Liver (tissue), 9 donors: ENCODE data around the gene HDLBP. TPM values are rescaled to one million over a fixed set of nuclear protein-coding genes. Genes with fewer than 3 reads are reported as not detected.

Experiments used
- DNase-seq: peaks from one replicate; pipeline ENCODE4 v3.0.0-alpha.2; 2017; ENCODE audit warnings: low spot score
- H3K27ac ChIP-seq, 2 donors: one replicate each; pipeline ENCODE4 v1.7.0; 2013; ENCODE audit warnings: inconsistent platforms in 2 of 2, low read length in 2 of 2, control low read depth in 1 of 2, low read depth in 1 of 2, mild to moderate bottlenecking in 1 of 2
- H3K27me3 ChIP-seq, 4 donors: one replicate each; pipeline versions ENCODE4 v1.6.1 to v1.7.0; 2013; ENCODE audit warnings: low read length in 3 of 4, inconsistent platforms in 1 of 4, mild to moderate bottlenecking in 1 of 4, moderate library complexity in 1 of 4; ENCODE audit not compliant: control insufficient read depth in 4 of 4, insufficient read depth in 4 of 4
- H3K36me3 ChIP-seq, 4 donors: one replicate each; pipeline versions ENCODE4 v1.6.1 to v1.7.0; 2013; ENCODE audit warnings: low read length in 3 of 4, mild to moderate bottlenecking in 3 of 4, low read depth in 1 of 4, moderate library complexity in 1 of 4; ENCODE audit not compliant: control insufficient read depth in 4 of 4, insufficient read depth in 3 of 4
- H3K4me1 ChIP-seq, 4 donors: one replicate each; pipeline versions ENCODE4 v1.6.1 to v1.7.0; 2013; ENCODE audit warnings: low read length in 3 of 4, mild to moderate bottlenecking in 3 of 4, moderate library complexity in 1 of 4; ENCODE audit not compliant: control insufficient read depth in 4 of 4, insufficient read depth in 4 of 4
- H3K4me3 ChIP-seq, 3 donors: one replicate each; pipeline versions ENCODE4 v1.6.1 to v1.7.0; 2013; ENCODE audit warnings: low read length in 3 of 3, control low read depth in 1 of 3, low read depth in 1 of 3, mild to moderate bottlenecking in 1 of 3
- H3K9ac ChIP-seq, 2 donors: one replicate each; pipeline ENCODE4 v1.7.0; 2013; ENCODE audit warnings: low read length in 2 of 2, mild to moderate bottlenecking in 2 of 2, moderate library complexity in 2 of 2, control low read depth in 1 of 2, low read depth in 1 of 2
- H3K9me3 ChIP-seq, 4 donors: one replicate each; pipeline versions ENCODE4 v1.6.1 to v1.7.0; 2013; ENCODE audit warnings: low read length in 3 of 4; ENCODE audit not compliant: control insufficient read depth in 4 of 4
- ATF3 ChIP-seq: IDR thresholded peaks from 2 replicates; pipeline ENCODE4 v1.6.1; 2016; ENCODE audit warnings: antibody characterized with exemption
- CTCF ChIP-seq: fragments of 150-350 bp; IDR thresholded peaks from 2 replicates; pipeline ENCODE4 v1.5.1; 2017; ENCODE audit warnings: improper control_type of control experiment, low read depth, low read length; ENCODE audit not compliant: missing input control
- EGR1 ChIP-seq, 2 donors: IDR thresholded peaks; 2 replicates each; pipeline ENCODE4 v1.6.1; 2016 to 2018; ENCODE audit warnings: antibody characterized with exemption in 2 of 2, low read depth in 2 of 2
- FOXA1 ChIP-seq: IDR thresholded peaks from 2 replicates; pipeline ENCODE4 v1.6.1; 2016; ENCODE audit warnings: antibody characterized with exemption
- FOXA2 ChIP-seq: IDR thresholded peaks from 2 replicates; pipeline ENCODE4 v1.6.1; 2016; ENCODE audit warnings: antibody characterized with exemption
- GABPA ChIP-seq, 2 donors: IDR thresholded peaks in 1 of 2; conservative IDR thresholded peaks in 1 of 2; 2 replicates each; pipeline ENCODE4 v1.6.1; 2016; ENCODE audit warnings: antibody characterized with exemption in 2 of 2, mild to moderate bottlenecking in 1 of 2, moderate library complexity in 1 of 2
- HNF4A ChIP-seq, 2 donors: conservative IDR thresholded peaks; 2 replicates each; pipeline ENCODE4 v1.6.1; 2016; ENCODE audit warnings: antibody characterized with exemption in 2 of 2, mild to moderate bottlenecking in 2 of 2
- HNF4G ChIP-seq: IDR thresholded peaks from 2 replicates; pipeline ENCODE4 v1.6.1; 2016; ENCODE audit warnings: antibody characterized with exemption
- JUND ChIP-seq, 2 donors: IDR thresholded peaks; 2 replicates each; pipeline ENCODE4 v1.6.1; 2016; ENCODE audit warnings: antibody characterized with exemption in 2 of 2
- MAX ChIP-seq: IDR thresholded peaks from 2 replicates; pipeline ENCODE4 v1.6.1; 2016; ENCODE audit warnings: antibody characterized with exemption
- NR2F2 ChIP-seq: IDR thresholded peaks from 2 replicates; pipeline ENCODE4 v1.6.1; 2016; ENCODE audit warnings: antibody characterized with exemption
- RAD21 ChIP-seq, 2 donors: IDR thresholded peaks; 2 replicates each; pipeline ENCODE4 v1.6.1; 2016; ENCODE audit warnings: antibody characterized with exemption in 2 of 2, mild to moderate bottlenecking in 2 of 2
- REST ChIP-seq: IDR thresholded peaks from 2 replicates; pipeline ENCODE4 v1.6.1; 2016; ENCODE audit warnings: antibody characterized with exemption, mild to moderate bottlenecking
- RXRA ChIP-seq, 2 donors: IDR thresholded peaks; 2 replicates each; pipeline ENCODE4 v1.6.1; 2017 to 2018; ENCODE audit warnings: antibody characterized with exemption in 2 of 2, mild to moderate bottlenecking in 1 of 2
- SP1 ChIP-seq: IDR thresholded peaks from 2 replicates; pipeline ENCODE4 v1.6.1; 2018; ENCODE audit warnings: antibody characterized with exemption, mild to moderate bottlenecking
- TAF1 ChIP-seq: conservative IDR thresholded peaks from 2 replicates; pipeline ENCODE4 v1.6.1; 2016; ENCODE audit warnings: antibody characterized with exemption, mild to moderate bottlenecking
- YY1 ChIP-seq: IDR thresholded peaks from 2 replicates; pipeline ENCODE4 v1.6.1; 2016; ENCODE audit warnings: antibody characterized with exemption, mild to moderate bottlenecking
- ZBTB33 ChIP-seq: IDR thresholded peaks from 2 replicates; pipeline ENCODE4 v1.6.1; 2016; ENCODE audit warnings: antibody characterized with exemption
- WGBS: extraction: QIAGEN DNeasy Blood & Tissue Kit; methylation state at CpG from one replicate; pipeline ENCODE4 v1.1.7; 2013; 5-methylcytosine and 5-hydroxymethylcytosine counted together
- polyA plus RNA-seq, 2 donors: library from polyadenylated mRNA; stranded (reverse) in 1 of 2; unstranded in 1 of 2; fragments of 200-250 nt in 1 of 2; fragments of >200 nt in 1 of 2; fragmentation: Nextera tagmentation in 1 of 2; extraction: Ambion mirVana in 1 of 2; gene quantifications; one replicate each; pipeline versions ENCODE4 v1.2.1 to v1.2.3, GENCODE V29; 2013 to 2015
- total RNA-seq, 2 donors: library from RNA; depleted of rRNA; stranded (reverse); fragments of >200 nt; gene quantifications; one replicate each; pipeline ENCODE4 v1.2.3, GENCODE V29; 2014
- donor health status: healthy.
- donor health status: healthy.
- donor health status: healthy.
- donor health status: healthy.
- donor health status: healthy.

HDLBP gene
- total and polyA plus RNA-seq, 4 donors: 219 to 580 (median 258) TPM

- Histone ChIP-seq H3K9ac (no peak overlapping the region), H3K4me1 (peaks cover 6 to 42% (median 33%) of the 10 kb centered on the region in 4 donors), H3K27me3 (no peaks in the 10 kb centered on the region), H3K9me3 (no peaks in the 10 kb centered on the region), H3K36me3 (no peaks in the 10 kb centered on the region), H3K4me3 (no peak overlapping the region), H3K27ac (peak overlapping the region in 1 of 2 donors; percentile 4)
- no peak for DNase-seq
- TF ChIP-seq ZBTB33 (no peak), HNF4A (conservative IDR thresholded peaks at IDR 0.05) (no peak), RAD21 (IDR thresholded peaks at IDR 0.05) (no peak), NR2F2 (no peak), RXRA (IDR thresholded peaks at IDR 0.05) (no peak), MAX (no peak), JUND (IDR thresholded peaks at IDR 0.05) (no peak), FOXA1 (no peak), FOXA2 (no peak), REST (no peak), EGR1 (IDR thresholded peaks at IDR 0.05; ENCODE audit: low read depth in 2 of 2) (no peak), YY1 (no peak), HNF4G (no peak), SP1 (no peak), TAF1 (no peak), ATF3 (no peak), CTCF (no peak), GABPA (IDR thresholded peaks at IDR 0.05 in 1 of 2, conservative IDR thresholded peaks at IDR 0.05 in 1 of 2) (no peak)
- whole genome bisulfite sequencing: 77% methylated on average over 5 of the region's 5 CpGs
Observed at GRCh38 chr2:241274127-241274526, 41.3 kb downstream of the HDLBP start.
